ENCODE data around the gene FASLG. TPM values are rescaled to one million over a fixed set of nuclear protein-coding genes. Genes with fewer than 3 reads are reported as not detected.
"Not testable (repeated sequence)": the region's sequence is repeated elsewhere in the genome, so short reads cannot be mapped to it uniquely, and the experiment has no call there.

FASLG gene
- not detected for total RNA-seq

GRCh38 chr1:172658871-172659453 is at the start of gene FASLG:
FASLG (plus strand) TSS chr1:172659103; CDS start chr1:172659202, 99 bp downstream.
- DNase-seq = no peak

- no peak for DNase-seq
Measured at GRCh38 chr1:172609528-172609927, 49.4 kb upstream of the FASLG start.

- no peak for DNase-seq
Measured at GRCh38 chr1:172612478-172612877, 46.4 kb upstream of the FASLG start.

- DNase-seq = no peak
Measured at GRCh38 chr1:172613294-172613693, 45.6 kb upstream of the FASLG start.

GRCh38 chr1:172616195-172616594 is 42.7 kb upstream of the FASLG start:
- no peak for DNase-seq

GRCh38 chr1:172616636-172617035 is 42.3 kb upstream of the FASLG start:
- DNase-seq = no peak

- not testable (repeated sequence) for DNase-seq
Measured at GRCh38 chr1:172620603-172621002, 38.3 kb upstream of the FASLG start.

GRCh38 chr1:172622541-172622940 is 36.4 kb upstream of the FASLG start:
- no peak for DNase-seq

- no peak for DNase-seq
Measured at GRCh38 chr1:172623748-172624147, 35.2 kb upstream of the FASLG start.

GRCh38 chr1:172626845-172627244 is 32.1 kb upstream of the FASLG start:
- no peak for DNase-seq

GRCh38 chr1:172627702-172628101 is 31.2 kb upstream of the FASLG start:
- no peak for DNase-seq

GRCh38 chr1:172628401-172628800 is 30.5 kb upstream of the FASLG start:
- no peak for DNase-seq

GRCh38 chr1:172629170-172629569 is 29.7 kb upstream of the FASLG start:
- DNase-seq = no peak

- DNase-seq = no peak
Measured at GRCh38 chr1:172629638-172630037, 29.3 kb upstream of the FASLG start.

GRCh38 chr1:172630056-172630818 is 28.7 kb upstream of the FASLG start:
- no peak for DNase-seq

- no peak for DNase-seq
Measured at GRCh38 chr1:172630868-172631267, 28.0 kb upstream of the FASLG start.

GRCh38 chr1:172637522-172637921 is 21.4 kb upstream of the FASLG start:
- no peak for DNase-seq

GRCh38 chr1:172638249-172638648 is 20.7 kb upstream of the FASLG start:
- no peak for DNase-seq

GRCh38 chr1:172638885-172639831 is 19.7 kb upstream of the FASLG start:
- DNase-seq = no peak

- DNase-seq = no peak
Measured at GRCh38 chr1:172640111-172640510, 18.8 kb upstream of the FASLG start.

- no peak for DNase-seq
Measured at GRCh38 chr1:172641492-172641891, 17.4 kb upstream of the FASLG start.

- DNase-seq = no peak
Measured at GRCh38 chr1:172642970-172643369, 15.9 kb upstream of the FASLG start.

GRCh38 chr1:172646653-172647052 is 12.2 kb upstream of the FASLG start:
- DNase-seq = no peak

Measured in skin of body (tissue), 2 donors.